ENCODE data around the gene LRRC37B.
"Not testable (repeated sequence)": the region's sequence is repeated elsewhere in the genome, so short reads cannot be mapped to it uniquely, and the experiment has no call there.

The LRRC37B gene

GRCh38 chr17:32006957-32007462 lies at the start of gene LRRC37B:
LRRC37B (plus strand) TSS chr17:32007383; CDS start chr17:32021393, 14,010 bp downstream.
- peak; percentile 91 for DNase-seq

DNA sequence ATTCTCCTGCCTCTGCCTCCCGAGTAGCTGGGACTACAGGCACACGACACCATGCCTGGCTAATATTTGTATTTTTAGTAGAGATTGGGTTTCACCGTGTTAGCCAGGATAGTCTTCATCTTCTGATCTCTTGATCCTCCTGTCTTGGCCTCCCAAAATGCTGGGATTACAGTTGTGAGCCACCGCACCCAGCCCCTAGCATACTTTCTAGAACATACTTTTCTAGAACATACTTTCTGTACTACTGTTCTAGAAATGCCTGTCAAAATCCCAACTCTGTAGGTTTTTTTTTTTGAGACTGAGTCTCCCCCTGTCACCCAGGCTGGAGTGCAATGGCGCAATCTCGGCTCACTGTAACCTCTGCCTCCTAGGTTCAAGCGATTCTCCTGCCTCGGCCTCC lies 43.1 kb upstream of the LRRC37B start:
- not testable (repeated sequence) for DNase-seq

- DNase-seq: no peak
Measured at GRCh38 chr17:31967648-31968047, 39.5 kb upstream of the LRRC37B start.

DNA sequence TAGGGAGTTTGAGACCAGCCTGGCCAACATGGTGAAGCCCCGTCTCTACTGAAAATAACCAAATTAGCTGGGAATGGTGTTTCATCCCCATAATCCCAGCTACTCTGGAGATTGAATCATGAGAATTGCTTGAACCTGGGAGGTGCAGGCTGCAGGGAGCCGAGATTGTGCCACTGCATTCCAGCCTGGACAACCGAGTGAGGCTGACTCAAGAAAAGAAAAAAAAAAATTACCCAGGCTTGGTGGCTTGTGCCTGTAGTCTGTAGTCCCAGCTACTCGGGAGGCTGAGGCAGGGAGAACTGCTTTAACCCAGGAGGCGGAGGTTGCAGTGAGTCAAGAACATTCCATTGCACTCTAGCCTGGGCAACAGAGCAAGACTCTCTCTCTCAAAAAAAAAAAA lies 36.8 kb upstream of the LRRC37B start:
- DNase-seq: not testable (repeated sequence)

DNA sequence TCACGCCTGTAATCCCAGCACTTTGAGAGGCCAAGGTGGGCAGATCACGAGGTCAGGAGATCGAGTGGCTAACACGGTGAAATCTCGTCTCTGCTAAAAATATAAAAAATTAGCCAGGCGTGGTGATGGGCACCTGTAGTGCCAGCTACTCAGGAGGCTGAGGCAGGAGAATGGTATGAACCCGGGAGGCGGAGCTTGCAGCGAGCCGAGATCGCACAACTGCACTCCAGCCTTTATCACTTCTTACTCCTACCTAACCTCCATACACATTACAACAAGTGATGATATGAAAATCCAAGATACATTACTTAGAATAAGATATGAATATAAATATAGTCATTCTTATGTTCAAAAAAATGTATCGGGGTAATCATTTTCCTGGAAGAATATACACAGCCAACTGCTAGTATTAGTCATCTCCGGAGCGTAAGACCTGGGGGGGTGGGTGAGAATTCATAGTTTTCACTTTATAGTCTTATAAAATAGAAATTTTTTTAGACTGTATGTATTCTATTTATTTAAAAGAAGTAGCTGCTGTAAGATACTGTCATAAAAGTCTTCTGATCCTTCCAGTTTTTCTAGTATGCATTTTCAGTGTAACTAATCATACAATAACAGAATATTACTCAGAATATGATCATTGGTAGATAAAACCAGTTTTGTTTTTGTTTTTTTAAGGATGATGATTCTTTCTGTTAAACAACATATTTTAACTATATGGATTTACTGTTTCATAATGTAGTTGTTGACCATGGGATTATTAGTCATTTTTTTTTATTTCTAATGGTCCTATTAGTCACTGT lies 32.7 kb upstream of the LRRC37B start:
- not testable (repeated sequence) for DNase-seq

DNA sequence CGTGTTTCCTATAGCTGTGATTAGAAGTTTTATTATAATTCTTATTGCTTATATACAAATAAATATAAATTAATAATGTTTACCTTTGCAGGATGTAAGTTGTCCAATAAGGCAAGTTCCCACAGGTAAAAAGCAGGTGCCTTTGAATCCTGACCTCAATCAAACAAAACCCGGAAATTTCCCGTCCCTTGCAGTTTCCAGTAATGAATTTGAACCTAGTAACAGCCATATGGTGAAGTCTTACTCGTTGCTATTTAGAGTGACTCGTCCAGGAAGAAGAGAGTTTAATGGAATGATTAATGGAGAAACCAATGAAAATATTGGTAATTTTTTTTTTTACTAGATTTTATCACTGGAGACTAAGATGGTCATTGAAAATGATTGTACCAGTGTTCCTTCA lies 31.8 kb upstream of the LRRC37B start:
- DNase-seq: not testable (repeated sequence)

GRCh38 chr17:31991821-31992220 lies 15.4 kb upstream of the LRRC37B start:
- DNase-seq: not testable (repeated sequence)

- no peak for DNase-seq
Measured at GRCh38 chr17:31997005-31997404, 10.2 kb upstream of the LRRC37B start.

GRCh38 chr17:32007463-32008298 lies 498 bp downstream of the LRRC37B start:
- DNase-seq: peak; percentile 77

- no peak for DNase-seq
Measured at GRCh38 chr17:32009262-32009542, 2.0 kb downstream of the LRRC37B start.

DNA sequence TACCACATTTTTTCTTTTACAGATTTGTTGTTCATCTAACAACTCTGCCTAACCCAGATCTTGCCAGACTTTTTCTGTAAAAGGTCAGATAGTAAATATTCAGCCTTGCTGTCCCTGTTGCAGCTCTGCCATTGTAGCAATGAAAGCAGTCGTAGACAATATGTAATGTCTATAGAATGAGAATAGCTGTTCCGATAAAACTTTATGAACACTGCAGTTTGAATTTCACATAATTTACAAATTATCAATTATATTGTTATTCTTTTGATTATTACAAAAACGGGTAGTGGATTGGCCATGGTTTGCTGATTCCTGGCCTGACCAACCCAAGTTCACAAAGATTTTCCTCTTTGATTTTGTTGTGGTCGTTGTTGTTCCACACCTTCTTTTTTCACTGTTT lies 2.9 kb downstream of the LRRC37B start:
- DNase-seq: no peak

- peak; percentile 97 for DNase-seq
Measured at GRCh38 chr17:32015245-32016013, 8.2 kb downstream of the LRRC37B start.

- DNase-seq: no peak
Measured at GRCh38 chr17:32016231-32016630, 9.0 kb downstream of the LRRC37B start.

DNA sequence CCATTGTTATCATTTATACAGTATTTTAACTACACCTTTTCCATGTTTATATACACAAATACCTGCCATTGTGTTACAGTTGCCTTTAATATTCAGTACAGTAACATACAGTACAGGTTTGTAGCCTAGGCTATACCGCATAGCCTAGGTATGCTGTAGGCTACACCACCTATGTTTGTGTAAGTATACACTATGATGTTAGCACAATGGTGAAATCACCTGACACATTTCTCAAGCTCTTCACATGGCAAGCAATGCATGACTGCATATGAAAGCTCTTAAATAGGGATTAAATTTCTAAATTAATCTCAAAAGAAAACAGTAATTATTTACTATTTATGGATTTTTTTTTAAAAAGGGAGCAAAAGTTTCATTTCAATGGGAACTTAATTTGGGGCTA lies 12.0 kb downstream of the LRRC37B start:
- DNase-seq: peak; percentile 52

DNA sequence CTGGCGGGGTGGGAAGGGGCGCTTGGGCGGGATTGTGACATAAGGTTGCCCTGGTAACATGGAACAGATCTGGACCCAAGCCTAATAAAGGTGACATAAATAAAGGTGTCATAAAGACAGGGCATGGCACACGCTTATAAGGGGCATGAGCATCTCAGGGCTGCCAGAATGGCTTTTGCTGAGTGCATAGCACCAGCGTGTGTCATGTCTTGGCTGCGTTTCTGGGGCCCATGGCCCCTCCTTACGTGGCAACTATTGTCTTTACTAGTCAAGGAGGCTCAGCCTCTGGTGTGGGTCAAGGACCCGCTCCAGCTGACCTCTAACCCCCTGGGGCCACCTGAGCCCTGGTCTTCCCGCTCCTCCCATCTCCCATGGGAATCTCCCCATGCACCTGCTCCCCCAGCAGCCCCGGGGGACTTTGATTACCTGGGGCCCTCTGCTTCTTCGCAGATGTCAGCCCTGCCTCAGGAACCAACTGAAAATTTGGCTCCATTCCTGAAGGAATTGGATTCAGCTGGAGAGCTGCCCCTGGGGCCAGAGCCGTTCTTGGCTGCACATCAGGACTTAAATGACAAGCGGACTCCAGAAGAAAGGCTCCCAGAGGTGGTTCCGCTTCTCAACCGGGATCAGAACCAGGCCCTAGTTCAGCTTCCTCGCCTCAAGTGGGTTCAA lies 13.9 kb downstream of the LRRC37B start:
- DNase-seq: peak; percentile 55

DNA sequence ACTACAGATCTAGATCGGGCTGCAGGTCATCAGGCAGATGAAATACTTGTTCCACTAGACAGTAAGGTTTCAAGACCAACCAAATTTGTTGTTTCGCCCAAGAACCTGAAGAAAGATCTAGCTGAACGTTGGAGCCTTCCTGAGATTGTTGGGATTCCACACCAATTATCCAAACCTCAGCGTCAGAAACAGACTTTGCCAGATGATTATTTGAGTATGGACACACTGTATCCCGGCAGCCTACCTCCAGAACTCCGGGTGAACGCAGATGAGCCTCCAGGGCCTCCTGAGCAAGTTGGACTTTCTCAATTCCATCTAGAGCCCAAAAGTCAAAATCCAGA lies 14.4 kb downstream of the LRRC37B start:
- DNase-seq: no peak

DNA sequence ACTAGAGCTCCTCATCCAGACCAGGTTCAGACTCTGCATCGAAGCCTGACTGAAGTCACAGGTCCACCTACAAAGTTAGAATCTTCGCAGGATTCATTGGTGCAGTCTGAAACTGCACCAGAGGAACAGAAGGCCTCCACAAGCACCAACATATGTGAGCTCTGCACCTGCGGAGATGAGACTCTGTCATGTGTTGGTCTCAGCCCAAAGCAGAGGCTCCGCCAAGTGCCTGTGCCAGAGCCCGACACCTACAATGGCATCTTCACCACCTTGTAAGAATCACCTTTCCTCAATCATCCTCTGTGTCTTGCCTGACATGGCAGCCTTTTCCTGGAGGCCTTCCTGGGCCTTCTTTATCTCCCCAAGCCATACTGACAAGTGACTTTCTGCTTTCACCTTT lies 15.4 kb downstream of the LRRC37B start:
- DNase-seq: not testable (repeated sequence)

DNA sequence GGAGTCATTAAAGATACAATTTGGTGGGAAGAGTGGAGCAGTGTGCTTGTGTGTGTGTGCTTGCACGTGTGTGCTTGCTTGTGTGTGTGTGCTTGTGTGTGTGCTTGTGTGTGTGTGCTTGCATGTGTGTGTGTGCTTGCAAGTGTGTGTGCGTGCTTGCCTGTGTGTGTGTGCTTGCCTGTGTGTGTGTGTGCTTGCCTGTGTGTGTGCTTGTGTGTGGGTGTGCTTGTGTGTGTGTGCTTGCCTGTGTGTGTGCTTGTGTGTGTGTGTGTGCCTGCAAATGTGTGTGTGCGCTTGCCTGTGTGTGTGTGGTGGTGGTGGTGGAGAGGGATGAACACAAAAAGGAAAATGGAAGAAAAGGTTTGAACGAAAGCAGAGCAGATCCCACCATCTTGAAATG lies 20.1 kb downstream of the LRRC37B start:
- not testable (repeated sequence) for DNase-seq

DNA sequence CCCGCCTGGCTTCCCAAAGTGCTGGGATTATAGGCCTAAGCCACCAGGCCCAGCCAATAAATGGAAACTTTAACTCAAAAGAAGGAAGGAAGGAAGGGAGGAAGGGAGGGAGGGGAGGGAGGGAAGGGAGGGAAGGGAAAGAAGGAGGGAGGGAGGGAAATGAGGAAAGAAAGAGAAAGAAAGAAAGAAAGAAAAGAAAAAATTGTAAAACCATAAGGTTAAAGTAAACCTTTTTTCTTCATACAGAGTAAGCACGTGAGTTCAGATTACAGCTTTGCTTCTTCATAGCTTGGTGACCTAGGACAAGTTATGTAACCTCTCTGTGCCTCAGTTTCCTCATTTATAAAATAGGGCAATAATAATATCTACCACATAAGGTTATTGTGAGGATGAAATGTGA lies 26.0 kb downstream of the LRRC37B start:
- DNase-seq: no peak

GRCh38 chr17:32033812-32034211 lies 26.6 kb downstream of the LRRC37B start:
- DNase-seq: not testable (repeated sequence)

DNA sequence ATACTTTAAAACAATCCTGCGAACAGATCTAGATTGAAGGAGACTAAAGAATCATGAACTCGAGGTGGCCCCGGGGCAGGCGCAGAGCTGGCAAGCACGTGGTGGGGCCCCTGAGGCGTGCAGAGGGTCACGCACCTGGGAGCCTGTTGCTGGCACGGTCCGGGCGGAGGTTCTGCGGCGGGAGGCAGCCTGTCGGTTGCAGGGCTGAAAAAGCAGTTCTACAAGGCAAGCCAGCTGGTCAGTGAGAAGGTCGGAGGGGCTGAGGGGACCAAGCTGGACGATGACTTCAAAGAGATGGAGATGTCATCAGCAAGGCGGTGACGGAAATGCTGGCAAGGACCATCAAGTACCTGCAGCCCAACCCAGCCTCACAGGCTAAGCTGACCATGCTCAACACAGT lies 33.1 kb downstream of the LRRC37B start:
- not testable (repeated sequence) for DNase-seq

DNA sequence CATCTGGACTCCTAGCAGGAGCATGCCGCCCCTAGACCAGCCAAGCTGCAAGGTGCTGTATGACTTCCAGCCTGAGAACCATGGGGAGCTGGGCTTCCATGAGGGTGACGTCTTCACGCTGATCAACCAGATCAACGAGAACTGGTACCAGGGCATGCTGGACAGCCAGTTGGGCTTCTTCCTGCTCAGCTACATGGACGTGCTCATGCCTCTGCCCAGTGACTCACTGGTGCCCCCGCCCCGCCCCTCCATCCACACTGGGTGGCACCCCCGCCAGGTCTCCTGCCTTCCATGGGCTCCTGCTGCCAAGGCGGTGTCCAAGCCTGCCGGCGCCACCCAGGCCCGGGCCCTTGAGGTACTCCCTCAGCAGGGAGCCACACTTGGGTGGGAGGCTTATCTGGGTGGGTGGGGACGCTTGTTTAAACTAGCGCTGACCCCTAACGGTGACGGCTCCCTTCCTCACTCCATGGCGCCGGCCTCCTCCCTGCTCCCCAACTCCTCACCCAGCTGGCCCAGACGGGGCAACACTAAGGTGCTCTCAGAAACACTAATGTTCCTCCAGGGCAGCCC lies 34.2 kb downstream of the LRRC37B start:
- DNase-seq: not testable (repeated sequence)

Data from NCI-H69 (cell line).